Ammon's horn (tissue), 1 donor: ENCODE data around the gene KANTR.
A peak's percentile ranks its signal among the peaks of the same experiment; 100 is the strongest.

Source experiments
- DNase-seq: peaks from one replicate; pipeline ENCODE4 v3.0.0-alpha.2; 2016; ENCODE audit warnings: low spot score

KANTR gene

GRCh38 chrX:53093748-53094581 is at the start of gene KANTR:
Gene KANTR, plus strand, starts transcription at chrX:53094142. Its CDS starts 30,131 bp downstream, at chrX:53124273.
- peak; percentile 90 for DNase-seq

- no peak for DNase-seq
These were observed 48.9 kb upstream of the KANTR start for GRCh38 chrX:53044995-53045394.

- no peak for DNase-seq
These were observed 46.7 kb upstream of the KANTR start for GRCh38 chrX:53047228-53047627.

GRCh38 chrX:53048169-53049126 is 45.5 kb upstream of the KANTR start, which contains the start of gene GPR173:
Gene GPR173, plus strand, starts transcription at chrX:53048789. Its CDS starts 27,833 bp downstream, at chrX:53076622.
- DNase-seq = peak; percentile 81

GRCh38 chrX:53049127-53049517 is 44.8 kb upstream of the KANTR start:
- no peak for DNase-seq

- no peak for DNase-seq
These were observed 43.1 kb upstream of the KANTR start for GRCh38 chrX:53050841-53051240.

- DNase-seq = no peak
These were observed 38.6 kb upstream of the KANTR start for GRCh38 chrX:53055244-53055849.

GRCh38 chrX:53056292-53056691 is 37.6 kb upstream of the KANTR start:
- no peak for DNase-seq

- DNase-seq = no peak
These were observed 28.8 kb upstream of the KANTR start for GRCh38 chrX:53065104-53065503.

GRCh38 chrX:53071064-53071463 is 22.9 kb upstream of the KANTR start:
- no peak for DNase-seq

- peak; percentile 75 for DNase-seq
These were observed 22.1 kb upstream of the KANTR start for GRCh38 chrX:53071604-53072417.

- DNase-seq = no peak
These were observed 21.4 kb upstream of the KANTR start for GRCh38 chrX:53072418-53073114.

GRCh38 chrX:53073115-53073586 is 20.8 kb upstream of the KANTR start:
- DNase-seq = no peak

GRCh38 chrX:53075011-53075410 is 18.9 kb upstream of the KANTR start:
- DNase-seq = no peak

GRCh38 chrX:53076671-53077070 is 17.3 kb upstream of the KANTR start:
- no peak for DNase-seq

- DNase-seq = no peak
These were observed 16.4 kb upstream of the KANTR start for GRCh38 chrX:53077207-53078197.

- DNase-seq = no peak
These were observed 15.0 kb upstream of the KANTR start for GRCh38 chrX:53078943-53079342.

GRCh38 chrX:53080628-53081580 is 13.0 kb upstream of the KANTR start:
- no peak for DNase-seq
